Body of pancreas (tissue), 4 donors: ENCODE measurements around the gene ATP9B. TPM values are rescaled to one million over a fixed set of nuclear protein-coding genes. Genes with fewer than 3 reads are reported as not detected.

Experiments
- ATAC-seq: fragments of 150-250 bp; one replicate; pipeline ENCODE4 v1.9.1; 2016
- DNase-seq, 4 donors: peaks; one replicate each; pipeline ENCODE4 v3.0.0-alpha.2; 2019
- H3K27ac ChIP-seq, 4 donors: fragments of 200-600 bp; sonication (generic); 1 replicate in 3 of 4; 2 replicates in 1 of 4; pipeline versions ENCODE4 v1.5.1 to v1.6.1; 2016 to 2019; ENCODE audit warnings: mild to moderate bottlenecking in 1 of 4, mixed read lengths in 1 of 4, moderate library complexity in 1 of 4
- H3K27me3 ChIP-seq, 2 donors: fragments of 200-600 bp; sonication (generic); one replicate each; pipeline ENCODE4 v1.6.0; 2016; ENCODE audit warnings: mild to moderate bottlenecking in 1 of 2
- H3K36me3 ChIP-seq, 2 donors: fragments of 200-600 bp; sonication (generic); replicated peaks in 1 of 2; 2 replicates each; pipeline ENCODE4 v1.5.1; 2016; ENCODE audit warnings: low read depth in 2 of 2; ENCODE audit not compliant: insufficient read depth in 1 of 2
- H3K4me1 ChIP-seq: fragments of 200-600 bp; sonication (generic); one replicate; pipeline ENCODE4 v1.6.0; 2016
- H3K4me3 ChIP-seq, 2 donors: fragments of 200-600 bp; sonication (generic); 1 replicate in 1 of 2; 2 replicates in 1 of 2; pipeline ENCODE4 v1.5.1; 2016 to 2019
- H3K9me3 ChIP-seq, 3 donors: fragments of 200-600 bp; sonication (generic); 1 replicate in 2 of 3; 2 replicates in 1 of 3; pipeline ENCODE4 v1.5.1; 2016
- POLR2A ChIP-seq, 3 donors: fragments of 450-650 bp; IDR thresholded peaks; one replicate each; pipeline ENCODE4 v1.6.1; 2016; ENCODE audit warnings: antibody characterized with exemption in 3 of 3, mild to moderate bottlenecking in 2 of 3
- WGBS, 2 donors: methylation state at CpG; one replicate each; pipeline ENCODE4 v1.1.5; 2017; 5-methylcytosine and 5-hydroxymethylcytosine counted together
- intact Hi-C: fragments of 100-400 bp; cut with DNase I; formaldehyde crosslinking; loops from one replicate; pipeline ENCODE4 v1.15.1; 2023
- total RNA-seq, 2 donors: library from RNA; depleted of rRNA; stranded (reverse); fragments of >200 nt; gene quantifications; one replicate each; pipeline ENCODE4 v1.1.0, GENCODE V29; 2016
- TF ChIP-seq, protein P1 (sequence below), 7 experiments: fragments of 450-650 bp in 4 of 7; fragments of 200-600 bp in 3 of 7; sonication (generic) in 3 of 7; IDR thresholded peaks; one replicate each; pipeline ENCODE4 v1.5.1; 2016 to 2019; ENCODE audit warnings: antibody characterized with exemption in 7 of 7

ATP9B gene
- total RNA-seq, 2 donors from 2014 or later = 19.7 to 21.1 TPM

DNA sequence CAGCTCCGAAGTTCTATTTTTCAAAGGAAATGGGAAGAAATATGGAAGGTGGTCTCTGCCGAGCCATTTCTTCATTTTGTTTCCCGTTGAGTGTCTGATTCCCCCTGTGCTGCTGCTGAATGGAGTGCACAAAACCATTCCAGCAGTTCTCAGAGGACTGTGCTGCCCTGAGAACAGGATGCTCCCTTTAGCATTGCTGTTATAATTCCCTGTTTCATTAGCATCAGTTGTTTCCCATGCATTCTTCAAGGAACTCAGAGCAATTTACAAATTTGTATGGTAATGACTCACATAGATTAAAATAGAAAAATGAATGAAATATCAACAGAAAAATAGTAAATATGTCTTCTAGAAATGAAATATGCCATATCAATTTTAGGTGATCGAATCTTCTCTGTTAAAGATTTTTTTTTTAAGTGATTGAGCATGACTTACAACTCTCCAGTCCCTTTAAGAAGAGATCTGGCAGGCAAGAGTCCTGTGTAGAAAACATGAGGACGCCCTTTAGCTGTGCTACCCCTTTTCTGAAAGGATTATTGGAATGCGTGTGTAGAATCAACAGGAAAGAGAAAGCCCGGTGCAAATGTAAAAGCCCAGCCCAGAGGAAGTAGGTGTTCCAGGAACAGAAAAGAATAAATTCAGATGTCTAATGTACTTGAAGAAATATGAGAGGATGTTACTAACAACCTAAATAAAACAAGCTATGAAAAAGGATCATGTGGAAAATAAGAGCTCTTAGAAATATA is 118.5 kb downstream of the ATP9B start:
- Histone ChIP-seq H3K36me3 (no peaks in the 10 kb centered on the region), H3K27ac (no peak overlapping the region), H3K9me3 (no peaks in the 10 kb centered on the region), H3K27me3 (no peaks in the 10 kb centered on the region), H3K4me1 (no peaks in the 10 kb centered on the region), H3K4me3 (no peak overlapping the region)
- intact Hi-C loops = no loop called here
- 80 to 85% methylated on average over 7 of the region's 7 CpGs for WGBS, 2 donors
- DNase-seq = no peak
- TF ChIP-seq, protein P1, sequence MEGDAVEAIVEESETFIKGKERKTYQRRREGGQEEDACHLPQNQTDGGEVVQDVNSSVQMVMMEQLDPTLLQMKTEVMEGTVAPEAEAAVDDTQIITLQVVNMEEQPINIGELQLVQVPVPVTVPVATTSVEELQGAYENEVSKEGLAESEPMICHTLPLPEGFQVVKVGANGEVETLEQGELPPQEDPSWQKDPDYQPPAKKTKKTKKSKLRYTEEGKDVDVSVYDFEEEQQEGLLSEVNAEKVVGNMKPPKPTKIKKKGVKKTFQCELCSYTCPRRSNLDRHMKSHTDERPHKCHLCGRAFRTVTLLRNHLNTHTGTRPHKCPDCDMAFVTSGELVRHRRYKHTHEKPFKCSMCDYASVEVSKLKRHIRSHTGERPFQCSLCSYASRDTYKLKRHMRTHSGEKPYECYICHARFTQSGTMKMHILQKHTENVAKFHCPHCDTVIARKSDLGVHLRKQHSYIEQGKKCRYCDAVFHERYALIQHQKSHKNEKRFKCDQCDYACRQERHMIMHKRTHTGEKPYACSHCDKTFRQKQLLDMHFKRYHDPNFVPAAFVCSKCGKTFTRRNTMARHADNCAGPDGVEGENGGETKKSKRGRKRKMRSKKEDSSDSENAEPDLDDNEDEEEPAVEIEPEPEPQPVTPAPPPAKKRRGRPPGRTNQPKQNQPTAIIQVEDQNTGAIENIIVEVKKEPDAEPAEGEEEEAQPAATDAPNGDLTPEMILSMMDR (IDR thresholded peaks at IDR 0.05) = no peak
- no peak for TF ChIP-seq POLR2A (IDR thresholded peaks at IDR 0.05)
- no peak for ATAC-seq

DNA sequence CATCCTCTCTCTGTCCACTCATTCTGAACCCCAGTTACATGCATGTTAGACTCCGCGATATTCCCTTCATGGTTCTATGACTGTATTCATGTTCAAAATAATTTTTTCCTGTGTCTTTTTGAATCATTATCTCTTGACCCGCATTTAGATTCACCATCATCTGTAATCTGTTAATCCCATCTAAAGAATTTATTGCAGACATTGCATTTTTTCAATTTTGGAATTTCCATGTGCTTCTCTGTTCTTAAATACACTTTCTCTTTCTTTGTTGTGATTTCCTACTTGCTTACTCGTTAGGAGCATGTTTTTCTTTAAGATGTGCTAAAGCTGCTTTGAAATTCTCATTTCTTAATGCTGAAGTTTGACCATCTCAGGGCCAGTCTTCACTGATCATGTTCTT is 122.2 kb downstream of the ATP9B start:
- TF ChIP-seq, protein P1 (IDR thresholded peaks at IDR 0.05) = no peak
- no peak for TF ChIP-seq POLR2A (IDR thresholded peaks at IDR 0.05)
- WGBS, 2 donors = 81 to 97% methylated on average over 4 of the region's 4 CpGs

DNA sequence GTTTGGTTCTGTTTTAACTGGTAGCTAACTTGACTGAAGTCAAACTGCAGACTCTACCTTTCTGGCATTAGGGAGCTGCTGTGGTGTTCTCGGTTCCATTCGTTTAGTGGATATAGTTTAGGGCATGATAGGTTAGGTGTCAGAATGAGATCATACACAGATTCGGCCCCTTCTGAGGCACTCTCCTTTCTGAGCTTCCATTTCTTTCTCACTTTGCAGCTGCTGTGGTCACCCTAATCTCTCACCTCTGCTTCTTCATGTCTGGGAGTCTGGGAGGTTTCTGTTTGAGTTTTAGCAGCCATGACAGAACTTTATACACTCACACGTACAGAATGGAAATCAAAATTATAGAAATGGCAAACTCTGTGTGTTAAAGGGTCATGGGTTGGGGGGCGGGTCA is 122.8 kb downstream of the ATP9B start:
- WGBS, 2 donors = 89 to 95% methylated on average over 5 of the region's 5 CpGs
- intact Hi-C loops = no loop called here
- Histone ChIP-seq H3K27ac (no peak overlapping the region), H3K9me3 (no peaks in the 10 kb centered on the region), H3K36me3 (no peaks in the 10 kb centered on the region), H3K4me3 (no peak overlapping the region), H3K27me3 (no peaks in the 10 kb centered on the region), H3K4me1 (no peaks in the 10 kb centered on the region)
- ATAC-seq (no peak), DNase-seq (no peak)
- TF ChIP-seq, protein P1 (IDR thresholded peaks at IDR 0.05) = no peak
- no peak for TF ChIP-seq POLR2A (IDR thresholded peaks at IDR 0.05)

More for the DNA sequence above, 122.2 kb downstream of the ATP9B start:
- Histone ChIP-seq H3K4me1 (no peaks in the 10 kb centered on the region), H3K9me3 (no peaks in the 10 kb centered on the region), H3K4me3 (no peak overlapping the region), H3K27ac (no peak overlapping the region), H3K36me3 (no peaks in the 10 kb centered on the region), H3K27me3 (no peaks in the 10 kb centered on the region)
- intact Hi-C loops = no loop called here
- no peak for ATAC-seq
- no peak for DNase-seq

DNA sequence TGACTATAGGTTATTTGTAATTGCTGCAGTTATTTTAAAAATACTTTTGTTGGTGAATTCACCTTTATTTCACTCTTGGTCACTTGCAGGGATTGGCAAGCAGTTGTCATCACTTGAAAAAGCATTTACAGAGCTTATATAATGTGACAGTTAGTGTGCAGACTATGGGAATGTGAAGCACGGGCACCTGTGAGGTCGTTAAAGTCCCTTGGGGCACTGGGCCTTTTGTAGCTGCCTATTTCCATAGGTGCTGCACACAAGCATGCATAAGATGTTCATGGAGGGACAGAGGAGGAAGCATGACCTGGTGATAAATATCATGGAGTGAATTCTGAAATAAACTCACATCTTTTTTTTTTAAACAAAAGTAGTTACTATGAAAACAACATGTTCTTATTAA is 124.6 kb downstream of the ATP9B start:
- intact Hi-C loops = no loop called here
- ATAC-seq = no peak
- WGBS, 2 donors = 78 to 83% methylated on average over 2 of the region's 2 CpGs

More for the DNA sequence above, 124.6 kb downstream of the ATP9B start:
- Histone ChIP-seq H3K27ac (no peak overlapping the region), H3K4me1 (no peaks in the 10 kb centered on the region), H3K9me3 (no peaks in the 10 kb centered on the region), H3K36me3 (no peaks in the 10 kb centered on the region), H3K4me3 (no peak overlapping the region), H3K27me3 (no peaks in the 10 kb centered on the region)
- TF ChIP-seq POLR2A (IDR thresholded peaks at IDR 0.05) = no peak
- TF ChIP-seq, protein P1 (IDR thresholded peaks at IDR 0.05) = no peak
- no peak for DNase-seq
